Activated CD4-positive, CD25-positive, alpha-beta regulatory T cell treated with anti-CD3 and anti-CD28 coated beads, Interleukin-2, amount 50 U/mL, for 72 hours (primary cell): Measurements from ENCODE around the gene FRYL.
"Not testable (repeated sequence)": the region's sequence is repeated elsewhere in the genome, so short reads cannot be mapped to it uniquely, and the experiment has no call there.

ENCODE experiments used
- DNase-seq: peaks from one replicate; pipeline ENCODE4 v3.0.0; 2021

FRYL gene

DNA sequence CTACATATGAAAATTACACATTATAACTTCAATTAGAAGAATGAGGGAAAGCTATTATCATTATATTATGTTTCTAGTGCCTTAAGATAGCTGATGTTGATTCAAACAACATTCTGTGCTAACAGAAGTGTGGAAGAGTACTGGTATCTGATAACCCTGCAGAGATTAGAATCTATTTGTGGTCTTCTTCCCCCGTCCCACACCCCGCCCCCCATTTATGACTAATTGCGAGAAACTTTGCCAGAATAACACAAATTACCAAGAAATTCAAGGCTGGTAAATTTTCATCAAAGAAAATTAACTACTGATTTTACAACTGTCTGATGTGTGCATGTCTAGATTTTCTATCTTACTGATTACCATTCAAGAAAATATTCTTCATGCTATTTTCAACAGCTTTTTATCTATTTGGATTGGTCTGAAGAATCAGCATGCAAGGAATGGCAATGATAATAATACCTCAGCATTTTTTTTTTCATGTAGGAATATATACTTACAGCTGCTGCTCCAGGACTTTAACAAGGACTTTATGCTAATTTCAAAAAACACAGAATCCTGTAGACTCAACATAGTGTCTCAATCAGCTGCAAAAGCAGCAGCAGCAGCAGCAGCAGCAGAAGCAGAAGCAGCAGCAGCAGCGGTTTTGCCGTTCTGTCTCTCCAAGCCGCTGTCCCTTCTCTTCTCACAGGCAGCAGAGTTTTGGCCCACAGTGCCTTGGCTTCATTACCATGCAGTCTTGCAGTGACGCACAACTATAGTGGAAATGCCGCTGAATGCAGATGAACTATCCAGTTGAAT, 126.7 kb downstream of the FRYL start:
- no peak for DNase-seq

GRCh38 chr4:48651914-48652313, 128.2 kb downstream of the FRYL start:
- DNase-seq: no peak

- no peak for DNase-seq
Measured at GRCh38 chr4:48649505-48649904, 130.6 kb downstream of the FRYL start.

DNA sequence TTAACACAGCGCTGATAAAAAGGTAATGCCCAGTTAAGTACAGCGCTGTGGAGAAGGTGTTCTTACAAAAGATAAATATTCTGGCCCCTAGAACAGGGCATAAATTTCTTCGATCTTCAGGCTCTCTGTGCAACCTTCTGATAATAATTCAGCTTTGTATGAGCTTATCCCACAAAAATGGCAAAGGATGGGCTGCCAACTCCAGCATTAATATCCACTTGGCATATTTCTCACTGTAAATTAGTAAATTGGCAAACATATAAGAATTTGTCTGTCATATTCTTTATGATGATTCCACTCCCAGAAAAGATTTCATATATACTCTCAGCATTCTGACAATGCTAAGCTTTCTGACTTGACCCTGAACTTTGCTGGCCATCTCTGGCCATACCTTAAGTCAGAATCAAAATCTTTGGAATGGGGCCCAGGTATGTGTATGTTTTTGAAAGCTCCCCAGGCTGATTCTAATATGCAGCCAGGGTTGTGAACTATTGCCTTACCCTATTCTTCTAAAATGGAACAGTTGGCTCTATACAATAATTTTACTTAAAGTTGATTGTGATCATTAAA, 134.8 kb downstream of the FRYL start:
- no peak for DNase-seq

GRCh38 chr4:48642421-48643374, 137.4 kb downstream of the FRYL start:
- no peak for DNase-seq

- no peak for DNase-seq
Measured at GRCh38 chr4:48641401-48641800, 138.7 kb downstream of the FRYL start.

DNA sequence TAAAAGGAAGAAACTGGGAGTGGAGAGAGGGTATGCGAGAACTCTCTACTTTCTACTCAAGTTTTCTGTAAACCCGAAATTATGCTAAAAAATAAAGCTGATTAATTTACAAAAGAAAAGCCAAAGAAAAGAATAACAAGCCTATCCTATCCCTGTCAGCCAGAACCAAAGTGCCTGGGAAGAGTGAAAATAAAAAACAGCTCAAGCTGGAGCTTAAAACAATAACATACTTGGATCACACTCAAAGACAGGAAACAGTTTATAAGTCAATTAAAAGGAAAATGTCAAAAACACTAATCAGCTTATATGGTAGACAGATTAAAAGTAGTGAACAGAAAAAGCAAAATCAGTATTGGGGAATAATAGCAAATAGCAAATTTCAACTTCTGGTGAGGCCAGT, 139.4 kb downstream of the FRYL start:
- DNase-seq: no peak

GRCh38 chr4:48640225-48640624, 139.9 kb downstream of the FRYL start:
- no peak for DNase-seq

DNA sequence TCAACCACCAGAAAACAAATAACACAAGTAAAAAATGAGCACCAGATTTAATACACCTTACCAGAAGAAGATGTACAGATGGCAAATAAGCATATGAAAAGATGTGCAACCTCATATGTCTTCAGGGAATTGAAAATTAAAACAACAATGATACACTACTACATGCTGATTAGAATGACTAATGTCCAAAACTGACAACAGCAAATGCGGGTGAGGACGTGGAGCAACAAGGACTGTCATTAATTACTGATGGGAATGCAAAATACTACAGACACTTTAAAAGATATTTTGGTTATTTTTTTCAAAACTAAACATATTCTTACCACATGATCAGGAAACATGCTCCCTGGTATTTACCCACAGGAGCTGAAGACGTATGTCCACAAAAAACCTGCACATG, 140.3 kb downstream of the FRYL start:
- DNase-seq: no peak

GRCh38 chr4:48638586-48638985, 141.5 kb downstream of the FRYL start:
- DNase-seq: not testable (repeated sequence)

- no peak for DNase-seq
Measured at GRCh38 chr4:48636911-48637310, 143.2 kb downstream of the FRYL start.

DNA sequence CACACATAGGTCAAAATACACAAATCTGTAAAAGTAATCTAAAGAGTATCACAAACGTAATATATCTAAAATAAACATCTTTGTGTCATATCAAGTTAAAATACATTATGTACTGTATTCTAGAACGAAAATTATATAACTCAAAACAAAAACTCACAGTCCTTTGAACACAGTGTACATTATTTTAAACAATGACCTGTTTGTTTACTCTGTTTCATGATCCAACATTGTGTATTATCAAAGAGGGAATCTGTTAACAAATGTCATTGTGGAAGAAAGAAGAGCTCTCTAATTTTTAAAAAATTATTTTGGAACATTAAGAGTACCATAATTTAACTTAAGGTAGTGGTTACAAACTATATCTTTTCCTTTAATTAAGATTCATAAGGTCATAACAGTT, 144.1 kb downstream of the FRYL start:
- DNase-seq: no peak

GRCh38 chr4:48635310-48635709, 144.8 kb downstream of the FRYL start:
- no peak for DNase-seq

GRCh38 chr4:48634688-48635308, 145.3 kb downstream of the FRYL start:
- DNase-seq: no peak

DNA sequence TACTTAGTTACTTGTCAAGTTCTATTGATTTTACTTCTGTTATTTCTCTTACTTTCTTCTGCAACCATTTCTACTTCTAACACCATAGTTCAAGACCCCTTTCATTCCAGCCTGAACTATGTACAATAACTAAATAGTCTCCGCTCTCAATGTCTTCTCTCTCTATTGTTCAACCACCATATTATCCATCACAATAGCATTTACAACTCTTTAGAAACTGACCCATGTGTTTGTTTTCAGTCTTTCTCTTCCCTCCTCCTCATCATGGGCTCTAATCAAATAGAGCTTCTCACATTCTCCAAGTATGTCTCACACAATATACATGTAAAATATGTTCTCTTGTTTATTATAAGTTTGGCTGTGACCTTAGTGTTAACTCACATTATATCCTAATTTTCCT, 146.4 kb downstream of the FRYL start:
- DNase-seq: no peak

DNA sequence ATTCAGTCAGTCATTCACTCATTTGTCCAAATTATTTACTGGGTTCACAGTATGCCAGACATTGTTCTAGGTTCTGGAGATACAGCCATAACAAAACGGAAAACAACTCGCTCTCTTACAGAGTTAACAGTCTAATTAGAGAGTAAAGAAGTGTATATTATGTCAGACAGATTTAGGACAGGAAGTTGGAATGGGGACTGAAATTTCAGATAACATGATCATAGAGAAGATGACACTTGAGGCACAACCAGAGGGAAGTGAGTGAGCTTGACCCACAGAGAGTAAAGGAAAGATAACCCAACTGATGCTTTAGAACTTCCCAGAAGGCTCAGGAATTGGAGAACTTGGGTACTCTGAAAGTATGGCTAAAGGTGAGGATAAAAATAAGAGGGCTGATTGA, 150.6 kb downstream of the FRYL start:
- DNase-seq: no peak

GRCh38 chr4:48623182-48623780, 156.8 kb downstream of the FRYL start:
- no peak for DNase-seq

- no peak for DNase-seq
Measured at GRCh38 chr4:48620831-48621230, 159.2 kb downstream of the FRYL start.

DNA sequence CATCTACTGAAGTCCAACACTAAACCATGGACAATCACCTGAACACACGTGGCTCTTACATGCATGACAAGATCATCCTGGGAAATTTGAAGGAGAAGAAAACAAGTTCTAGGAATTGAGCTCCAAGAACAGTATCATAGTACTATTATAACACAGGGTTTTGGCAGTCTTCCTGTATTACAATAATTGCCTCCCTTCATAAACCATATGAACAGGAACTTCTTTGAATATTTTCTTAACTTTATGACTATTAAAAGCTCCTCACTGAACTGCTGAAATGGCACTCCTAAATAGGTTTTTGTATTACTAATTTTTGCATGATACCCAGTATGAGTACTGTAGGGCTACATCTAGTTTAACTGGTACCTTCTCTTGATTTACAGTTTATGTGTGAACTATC, 160.0 kb downstream of the FRYL start:
- DNase-seq: no peak

GRCh38 chr4:48604527-48604926, 175.6 kb downstream of the FRYL start:
- DNase-seq: no peak

DNA sequence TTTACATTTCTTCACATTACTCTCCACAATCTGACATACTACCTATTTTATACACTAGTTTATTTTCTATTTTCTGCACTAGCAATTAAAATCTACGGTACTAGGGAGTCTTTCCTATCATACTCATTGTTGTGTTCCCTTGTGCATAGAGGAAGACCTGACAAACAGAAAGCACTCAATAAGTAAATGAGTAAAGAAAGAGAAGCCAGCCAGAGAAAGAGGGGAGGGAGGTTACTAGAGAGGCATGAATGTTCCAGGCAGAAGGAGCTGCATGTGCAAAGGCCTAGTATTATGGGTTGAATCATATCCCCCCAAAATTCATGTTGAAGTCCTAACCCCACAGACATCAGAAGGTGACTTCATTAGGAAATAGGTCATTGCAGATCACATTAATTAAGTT, 176.0 kb downstream of the FRYL start:
- no peak for DNase-seq

- DNase-seq: no peak
Measured at GRCh38 chr4:48603366-48604003, 176.6 kb downstream of the FRYL start.
